Endothelial cell of umbilical vein (primary cell): ENCODE measurements around the gene MOB3B. TPM values are rescaled to one million over a fixed set of nuclear protein-coding genes. Genes with fewer than 3 reads are reported as not detected.

ENCODE experiments used
- BruUV-seq: library from RNA; stranded (reverse); fragments of 400-500 nt; replicated peaks from 2 replicates; lab custom pipeline; 2021; lab: Mats Ljungman, UMichigan
- CTCF ChIA-PET: fragments of 300-600, 350-600 bp; sonication (Branson Sonifier 250); formaldehyde crosslinking; loops from one replicate; lab custom pipeline; 2021; ENCODE audit warnings: antibody characterized with exemption, inconsistent platforms; lab: Charles Lee
- POLR2A ChIA-PET: fragments of 300-600, 350-600 bp; sonication (Branson Sonifier 250); formaldehyde crosslinking; loops from one replicate; lab custom pipeline; 2021; ENCODE audit warnings: antibody characterized with exemption, inconsistent platforms; lab: Charles Lee
- DNase-seq: peaks from one replicate; pipeline ENCODE4 v3.0.0-alpha.2; 2011; ENCODE audit warnings: low read depth, low spot score
- FAIRE-seq: peaks from 2 replicates; lab custom pipeline; 2011; peaks lifted over from hg19 to GRCh38; lab: Jason Lieb, UNC
- H2AFZ ChIP-seq: 2 replicates; pipeline ENCODE4 v1.6.0; 2012; ENCODE audit warnings: low read depth, low read length, control low read depth, inconsistent platforms
- H3K27ac ChIP-seq: 2 replicates; pipeline ENCODE4 v1.5.1; 2011; ENCODE audit warnings: low read depth, mild to moderate bottlenecking, control low read depth, low read length, moderate library complexity; ENCODE audit not compliant: insufficient read depth
- H3K27me3 ChIP-seq, 2 experiments: 2 replicates each; pipeline versions ENCODE4 v1.6.0 to v1.6.1; 2011; ENCODE audit warnings: low read length in 2 of 2, mixed read lengths in 1 of 2; ENCODE audit not compliant: control insufficient read depth in 2 of 2, insufficient read depth in 2 of 2
- H3K36me3 ChIP-seq, 2 experiments: 2 replicates in 1 of 2; 3 replicates in 1 of 2; pipeline ENCODE4 v1.5.1; 2011; ENCODE audit warnings: low read length in 2 of 2, mild to moderate bottlenecking in 1 of 2, moderate library complexity in 1 of 2; ENCODE audit not compliant: control insufficient read depth in 2 of 2, insufficient read depth in 2 of 2; ENCODE audit errors: extremely low read depth in 1 of 2
- H3K4me1 ChIP-seq: 3 replicates; pipeline ENCODE4 v1.5.1; 2011; ENCODE audit warnings: mild to moderate bottlenecking, low read length; ENCODE audit not compliant: control insufficient read depth, insufficient read depth; ENCODE audit errors: extremely low read depth
- H3K4me2 ChIP-seq: 2 replicates; pipeline ENCODE4 v1.6.1; 2011; ENCODE audit warnings: low read length, control low read depth, mixed read lengths; ENCODE audit not compliant: insufficient read depth
- H3K4me3 ChIP-seq, 3 experiments: fragments of 200-600 bp in 1 of 3; sonication (generic), shearing (Covaris generic) in 1 of 3; replicated peaks in 1 of 3; 2 replicates each; pipeline ENCODE4 v1.5.1; 2011 to 2016; ENCODE audit warnings: control low read depth in 3 of 3, low read length in 3 of 3, mild to moderate bottlenecking in 2 of 3, inconsistent platforms in 1 of 3, low read depth in 1 of 3, moderate library complexity in 1 of 3; ENCODE audit not compliant: insufficient read depth in 1 of 3
- H3K79me2 ChIP-seq: 2 replicates; pipeline ENCODE4 v1.6.0; 2012; ENCODE audit warnings: low read length, inconsistent platforms; ENCODE audit not compliant: control insufficient read depth, insufficient read depth
- H3K9ac ChIP-seq: replicated peaks from 2 replicates; pipeline ENCODE3; 2011; ENCODE audit warnings: low read length, control low read depth; ENCODE audit not compliant: insufficient read depth; ENCODE audit errors: extremely low read depth
- H3K9me1 ChIP-seq: replicated peaks from 3 replicates; pipeline ENCODE4 v1.6.0; 2011; ENCODE audit warnings: mild to moderate bottlenecking, low read length; ENCODE audit not compliant: control insufficient read depth, insufficient read depth; ENCODE audit errors: extremely low read depth
- H3K9me3 ChIP-seq: replicated peaks from 2 replicates; pipeline ENCODE4 v1.5.1; 2012; ENCODE audit warnings: low read length, inconsistent platforms; ENCODE audit not compliant: control insufficient read depth, insufficient read depth
- H4K20me1 ChIP-seq: replicated peaks from 2 replicates; pipeline ENCODE3; 2011; ENCODE audit warnings: mild to moderate bottlenecking, low read length; ENCODE audit not compliant: control insufficient read depth, insufficient read depth; ENCODE audit errors: extremely low read depth
- CTCF ChIP-seq, 2 donors: IDR thresholded peaks; 1 replicate in 1 of 2; 2 replicates in 1 of 2; pipeline ENCODE4 v1.5.1; 2011; ENCODE audit warnings: low read length in 2 of 2, mild to moderate bottlenecking in 2 of 2, moderate library complexity in 2 of 2, control low read depth in 1 of 2, inconsistent platforms in 1 of 2, low read depth in 1 of 2; ENCODE audit not compliant: insufficient read depth in 1 of 2; ENCODE audit errors: extremely low read depth in 1 of 2
- EZH2 ChIP-seq: IDR thresholded peaks from 2 replicates; pipeline ENCODE4 v1.6.1; 2012; ENCODE audit warnings: borderline replicate concordance, low read depth, mild to moderate bottlenecking, moderate library complexity, low read length, inconsistent platforms; ENCODE audit not compliant: severe bottlenecking
- FOS ChIP-seq: IDR thresholded peaks from 2 replicates; pipeline ENCODE4 v1.6.1; 2011; ENCODE audit warnings: mild to moderate bottlenecking, low read length, moderate library complexity, borderline replicate concordance; ENCODE audit not compliant: insufficient read depth
- GATA2 ChIP-seq: IDR thresholded peaks from 2 replicates; pipeline ENCODE4 v1.7.0; 2011; ENCODE audit warnings: low read depth, mild to moderate bottlenecking, moderate library complexity, mixed read lengths, low read length; ENCODE audit not compliant: insufficient read length, insufficient read depth
- JUN ChIP-seq: IDR thresholded peaks from 2 replicates; pipeline ENCODE4 v1.6.1; 2011; ENCODE audit warnings: borderline replicate concordance, low read depth; ENCODE audit not compliant: insufficient read length, insufficient read depth
- MAX ChIP-seq: IDR thresholded peaks from 2 replicates; pipeline ENCODE4 v1.6.1; 2011; ENCODE audit not compliant: insufficient read depth, insufficient read length
- MYC ChIP-seq: IDR thresholded peaks from one replicate; pipeline ENCODE4 v1.6.1; 2011; ENCODE audit warnings: mild to moderate bottlenecking, low read depth, low read length
- POLR2A ChIP-seq: IDR thresholded peaks from 2 replicates; pipeline ENCODE4 v1.6.1; 2012; ENCODE audit warnings: low read depth, mild to moderate bottlenecking, control low read depth, low read length
- POLR2AphosphoS5 ChIP-seq: IDR thresholded peaks from 2 replicates; pipeline ENCODE4 v1.6.1; 2012; ENCODE audit warnings: low read depth, mild to moderate bottlenecking, control low read depth, low read length, moderate library complexity; ENCODE audit not compliant: insufficient read depth
- dilution Hi-C: fragments of 300-500 bp; cut with MboI; formaldehyde crosslinking; loops from one replicate; pipeline ENCODE4 v1.15.0; 2019; ENCODE audit warnings: low sequenced_read_pairs; ENCODE audit not compliant: extremely low pct_ligation_motif_present
- intact Hi-C: fragments of 100-400 bp; cut with micrococcal nuclease; formaldehyde crosslinking; loops from one replicate; pipeline ENCODE4 v1.10.0; 2022
- polyA plus RNA-seq, 4 experiments: library from polyadenylated mRNA; depleted of rRNA in 3 of 4; stranded (reverse) in 3 of 4; unstranded in 1 of 4; fragments of >200 nt; gene quantifications; 2 replicates each; pipeline versions ENCODE4 v1.2.1 to v1.2.3, GENCODE V29; 2011 to 2012; ENCODE audit warnings: missing spikeins in 1 of 4
- total RNA-seq: library from RNA; stranded (reverse); gene quantifications from 2 replicates; pipeline ENCODE4 v1.2.3, GENCODE V29; 2021

Gene MOB3B
- total and polyA plus RNA-seq, 2 donors (not counting 3 experiments of a cell fraction or from before 2014, with no cell fraction given), result 0.03 TPM; not detected in 1

- H2AFZ ChIP-seq, result no peak overlapping the region
- no peaks in the 10 kb centered on the region for H3K9me1 ChIP-seq
- TF ChIP-seq POLR2A (no peak), CTCF (IDR thresholded peaks at IDR 0.05; ENCODE audit: extremely low read depth in 1 of 2, insufficient read depth in 1 of 2, low read depth in 1 of 2, low read length in 2 of 2) (no peak), JUN (no peak), GATA2 (no peak), POLR2AphosphoS5 (no peak), EZH2 (no peak), MYC (no peak), FOS (no peak), MAX (no peak)
- H3K4me1 ChIP-seq, result no peaks in the 10 kb centered on the region
- CTCF ChIA-PET, result interaction anchor here (1.6 to 2.1 kb wide), 2 partner anchors 11 to 203 kb away, joined by 5 to 9 read pairs; no protein-coding TSS in a partner anchor
- FAIRE-seq (no peak), DNase-seq (no peak)
- no peaks in the 10 kb centered on the region for H3K36me3 ChIP-seq
- dilution Hi-C loops, result no loop called here
- H3K27me3 ChIP-seq, result peaks cover 0 to 2% of the 10 kb centered on the region in 2 experiments
- H3K79me2 ChIP-seq, result no peaks in the 10 kb centered on the region
- no peak overlapping the region for H3K9ac ChIP-seq
- intact Hi-C loops, result no loop called here
- H3K27ac ChIP-seq, result no peak overlapping the region
- no peaks in the 10 kb centered on the region for H3K9me3 ChIP-seq
- H3K4me2 ChIP-seq, result no peak overlapping the region
- no peak overlapping the region for H3K4me3 ChIP-seq
- POLR2A ChIA-PET, result no interaction called here
- no TSS peak for BruUV-seq
- H4K20me1 ChIP-seq, result no peaks in the 10 kb centered on the region
These were observed 6.1 kb upstream of the MOB3B start for GRCh38 chr9:27535701-27536118.
